Adrenal gland (tissue), 5 donors: ENCODE data around the gene GPT2.
A peak's percentile ranks its signal among the peaks of the same experiment; 100 is the strongest.

ENCODE experiments used
- CTCF ChIP-seq, 6 experiments: fragments of 450-650 bp in 4 of 6; fragments of 200-600 bp in 2 of 6; sonication (generic) in 1 of 6; IDR thresholded peaks; 1 replicate in 5 of 6; 2 replicates in 1 of 6; pipeline versions ENCODE4 v1.5.1 to v1.8.0; 2016 to 2021; ENCODE audit warnings: antibody characterized with exemption in 6 of 6, mild to moderate bottlenecking in 2 of 6, moderate library complexity in 1 of 6
- POLR2A ChIP-seq, 2 donors: fragments of 450-650 bp; IDR thresholded peaks; one replicate each; pipeline ENCODE4 v1.6.1; 2017; ENCODE audit warnings: antibody characterized with exemption in 2 of 2, mild to moderate bottlenecking in 2 of 2, moderate library complexity in 1 of 2
- donor health status: DM: no; HTN: no; CAD: no.

- TF ChIP-seq POLR2A (IDR thresholded peaks at IDR 0.05): no peak
- TF ChIP-seq CTCF (IDR thresholded peaks at IDR 0.05): peak; percentile 42 to 70 (median 62)
Measured at GRCh38 chr16:46947900-46948547, 63.9 kb downstream of the GPT2 start.
